HepG2 (cell line): ENCODE results near the gene KRTAP9-3. TPM values are rescaled to one million over a fixed set of nuclear protein-coding genes. Genes with fewer than 3 reads are reported as not detected.

Experiments
- ATAC-seq: fragments of 200-7000 bp; cut with Tn5 transposase; 3 replicates; pipeline ENCODE4 v1.9.1; 2020; ENCODE audit warnings: mild to moderate bottlenecking, moderate library complexity
- BruUV-seq: library from RNA; stranded (reverse); fragments of 400-500 nt; replicated peaks from 2 replicates; lab custom pipeline; 2021; lab: Mats Ljungman, UMichigan
- CTCF ChIA-PET: fragments of 300-600 bp; formaldehyde crosslinking; extraction: SDS; loops from one replicate; lab custom pipeline; 2021; ENCODE audit warnings: low total read pairs, inconsistent platforms, low intra/inter-chr PET ratio; lab: Yijun Ruan, JAX
- POLR2A ChIA-PET: fragments of 350-600 bp; sonication (Branson Sonifier 250); formaldehyde crosslinking; loops from one replicate; lab custom pipeline; 2020; ENCODE audit warnings: antibody characterized with exemption, inconsistent platforms; lab: Yijun Ruan, JAX
- DNase-seq: peaks from one replicate; pipeline ENCODE4 v3.0.0-alpha.2; 2015; ENCODE audit warnings: low spot score
- FAIRE-seq: peaks from 3 replicates; lab custom pipeline; 2011; peaks lifted over from hg19 to GRCh38; lab: Jason Lieb, UNC
- H2AFZ ChIP-seq: one replicate; pipeline ENCODE4 v1.6.1; 2011; ENCODE audit warnings: low read length, inconsistent platforms
- H3K27ac ChIP-seq: fragments of 300-600 bp; 3 replicates; pipeline ENCODE4 v1.8.0; 2011; ENCODE audit warnings: mixed run types, mild to moderate bottlenecking, mixed read lengths, low read length, inconsistent platforms; ENCODE audit not compliant: insufficient read depth; ENCODE audit errors: extremely low read length
- H3K27me3 ChIP-seq, 2 experiments: fragments of 200-600 bp in 1 of 2; 2 replicates in 1 of 2; 3 replicates in 1 of 2; pipeline versions ENCODE4 v1.6.0 to v1.8.0; 2011; ENCODE audit warnings: low read length in 2 of 2, mild to moderate bottlenecking in 2 of 2, moderate library complexity in 2 of 2, inconsistent platforms in 1 of 2; ENCODE audit not compliant: insufficient read depth in 2 of 2, control insufficient read depth in 1 of 2
- H3K36me3 ChIP-seq, 2 experiments: fragments of 200-600 bp in 1 of 2; replicated peaks in 1 of 2; 2 replicates in 1 of 2; 3 replicates in 1 of 2; pipeline versions ENCODE4 v1.5.1 to v1.8.0; 2011; ENCODE audit warnings: low read length in 2 of 2, inconsistent platforms in 1 of 2; ENCODE audit not compliant: insufficient read depth in 2 of 2, control insufficient read depth in 1 of 2
- H3K4me1 ChIP-seq: 2 replicates; pipeline ENCODE4 v1.5.1; 2012; ENCODE audit warnings: low read length, inconsistent platforms; ENCODE audit not compliant: insufficient read depth
- H3K4me2 ChIP-seq: 2 replicates; pipeline ENCODE4 v1.6.0; 2011; ENCODE audit warnings: low read depth, low read length, inconsistent platforms
- H3K4me3 ChIP-seq, 3 experiments: fragments of 200-600 bp in 1 of 3; sonication (generic), shearing (Covaris generic) in 1 of 3; replicated peaks in 1 of 3; 2 replicates each; pipeline ENCODE4 v1.5.1; 2011 to 2016; ENCODE audit warnings: low read length in 3 of 3, inconsistent platforms in 2 of 3, low read depth in 2 of 3, mild to moderate bottlenecking in 2 of 3, control low read depth in 1 of 3, mixed read lengths in 1 of 3; ENCODE audit not compliant: insufficient read depth in 1 of 3
- H3K79me2 ChIP-seq: one replicate; pipeline ENCODE4 v1.6.1; 2011; ENCODE audit warnings: low read length, inconsistent platforms; ENCODE audit not compliant: insufficient read depth
- H3K9ac ChIP-seq: 2 replicates; pipeline ENCODE4 v1.6.0; 2011; ENCODE audit warnings: mild to moderate bottlenecking, low read depth, low read length, inconsistent platforms; ENCODE audit not compliant: insufficient read depth
- H3K9me3 ChIP-seq: 2 replicates; pipeline ENCODE4 v1.5.1; 2012; ENCODE audit warnings: mild to moderate bottlenecking, low read length
- H4K20me1 ChIP-seq: 2 replicates; pipeline ENCODE4 v1.6.0; 2011; ENCODE audit warnings: inconsistent platforms, mild to moderate bottlenecking, low read length, moderate library complexity; ENCODE audit not compliant: insufficient read depth
- AHDC1 ChIP-seq: sonication (generic); formaldehyde crosslinking; IDR thresholded peaks from 2 replicates; pipeline ENCODE4 v1.5.1; 2020; ENCODE audit warnings: mild to moderate bottlenecking, missing genetic modification reagents, borderline replicate concordance
- ARNT ChIP-seq: fragments of 450-650 bp; IDR thresholded peaks from 2 replicates; pipeline ENCODE4 v1.6.1; 2017
- HOXA7 ChIP-seq: sonication (generic); formaldehyde crosslinking; IDR thresholded peaks from 2 replicates; pipeline ENCODE4 v1.8.1; 2022; ENCODE audit warnings: mild to moderate bottlenecking, missing genetic modification reagents, moderate library complexity
- NFRKB ChIP-seq: fragments of 450-650 bp; IDR thresholded peaks from 2 replicates; pipeline ENCODE4 v1.6.1; 2017
- PHF20 ChIP-seq: sonication (generic); formaldehyde crosslinking; IDR thresholded peaks from 2 replicates; pipeline ENCODE4 v1.5.0; 2020; ENCODE audit warnings: mild to moderate bottlenecking, missing genetic modification reagents
- RBM22 ChIP-seq: fragments of 200-400 bp; formaldehyde crosslinking; optimal IDR thresholded peaks from 2 replicates; pipeline ENCODE3; 2017; ENCODE audit warnings: mild to moderate bottlenecking, low read length, moderate library complexity
- SIX1 ChIP-seq: sonication (generic); formaldehyde crosslinking; IDR thresholded peaks from 2 replicates; pipeline ENCODE4 v1.4.0; 2020; ENCODE audit warnings: missing genetic modification reagents, borderline replicate concordance
- ZNF225 ChIP-seq: sonication (generic); formaldehyde crosslinking; IDR thresholded peaks from 2 replicates; pipeline ENCODE4 v1.4.0; 2020; ENCODE audit warnings: mild to moderate bottlenecking, missing genetic modification reagents
- ZNF564 ChIP-seq: sonication (generic); formaldehyde crosslinking; IDR thresholded peaks from 2 replicates; pipeline ENCODE4 v1.8.1; 2023; ENCODE audit warnings: mild to moderate bottlenecking, missing genetic modification reagents
- ZNF616 ChIP-seq: sonication (generic); formaldehyde crosslinking; IDR thresholded peaks from 2 replicates; pipeline ENCODE4 v1.5.0; 2020; ENCODE audit warnings: low read depth, mild to moderate bottlenecking, missing genetic modification reagents
- ZNF790 ChIP-seq: sonication (generic); formaldehyde crosslinking; IDR thresholded peaks from 2 replicates; pipeline ENCODE4 v1.8.0; 2022; ENCODE audit warnings: missing genetic modification reagents, mild to moderate bottlenecking, borderline replicate concordance
- ZSCAN9 ChIP-seq: IDR thresholded peaks from 2 replicates; pipeline ENCODE4 v1.6.1; 2016; ENCODE audit warnings: borderline replicate concordance
- in situ Hi-C: cut with HindIII; loops from 2 replicates; pipeline ENCODE4 v1.10.0; 2017; ENCODE audit warnings: low pct_unique_long_range_greater_than_20kb; ENCODE audit not compliant: extremely low pct_ligation_motif_present
- intact Hi-C: fragments of 100-400 bp; cut with micrococcal nuclease; formaldehyde crosslinking; loops from one replicate; pipeline ENCODE4 v1.10.0; 2022; ENCODE audit not compliant: unreplicated experiment
- polyA plus RNA-seq, 8 experiments: library from polyadenylated mRNA; depleted of rRNA in 3 of 8; stranded (reverse) in 7 of 8; unstranded in 1 of 8; fragments of >200 nt; fragmentation: Illumina TruSeq in 4 of 8; extraction: Trizol in 4 of 8; gene quantifications; 2 replicates each; pipeline versions ENCODE4 v1.2.1 to v1.2.3, GENCODE V29; 2011 to 2016; ENCODE audit warnings: low read depth in 4 of 8, missing spikeins in 1 of 8, mixed read lengths in 1 of 8; ENCODE audit not compliant: insufficient read depth in 1 of 8
- total RNA-seq, 5 experiments: library from RNA; depleted of rRNA; stranded (reverse); fragments of >200 nt; fragmentation: Illumina TruSeq; extraction: Trizol; gene quantifications; 2 replicates each; pipeline ENCODE4 v1.2.3, GENCODE V29; 2016; ENCODE audit warnings: low read depth in 1 of 5

KRTAP9-3 gene
- total and polyA plus RNA-seq, 2 of the 13 experiments (the other 11 are each of a cell fraction or from before 2014, with no cell fraction given): not detected

GRCh38 chr17:41230094-41230493, 2.2 kb upstream of the KRTAP9-3 start:
- Histone ChIP-seq H3K27ac (no peak overlapping the region), H3K4me2 (no peak overlapping the region), H3K4me3 (no peak overlapping the region), H3K9ac (no peak overlapping the region), H2AFZ (no peak overlapping the region), H4K20me1 (no peaks in the 10 kb centered on the region), H3K79me2 (no peaks in the 10 kb centered on the region), H3K36me3 (no peaks in the 10 kb centered on the region), H3K27me3 (peaks cover 0 to 5% of the 10 kb centered on the region in 2 experiments; a peak in 3 of 5 replicates), H3K9me3 (no peaks in the 10 kb centered on the region), H3K4me1 (no peaks in the 10 kb centered on the region)
- ChIA-PET CTCF (no interaction called here), POLR2A (no interaction called here)
- in situ Hi-C loops (no loop called here), intact Hi-C loops (no loop called here)
- FAIRE-seq (no peak), DNase-seq (no peak), ATAC-seq (no peak)
- no peak for TF ChIP-seq AHDC1 (CRISPR knock-in tag)
- TF ChIP-seq SIX1 (CRISPR knock-in tag): no peak
- no peak for TF ChIP-seq ZNF225 (CRISPR knock-in tag)
- TF ChIP-seq ZNF790 (CRISPR knock-in tag): no peak
- no peak for TF ChIP-seq ZNF616 (CRISPR knock-in tag)
- no peak for TF ChIP-seq HOXA7 (CRISPR knock-in tag)
- no peak for TF ChIP-seq PHF20
- TF ChIP-seq ZSCAN9 (CRISPR knock-in tag): no peak
- no peak for TF ChIP-seq NFRKB
- TF ChIP-seq ZNF564 (CRISPR knock-in tag): no peak
- no peak for TF ChIP-seq ARNT
- no peak for TF ChIP-seq RBM22
- no TSS peak for BruUV-seq
